ENCODE results near the gene OR6S1.
"Not testable (repeated sequence)": the region's sequence is repeated elsewhere in the genome, so short reads cannot be mapped to it uniquely, and the experiment has no call there.

The OR6S1 gene

DNA sequence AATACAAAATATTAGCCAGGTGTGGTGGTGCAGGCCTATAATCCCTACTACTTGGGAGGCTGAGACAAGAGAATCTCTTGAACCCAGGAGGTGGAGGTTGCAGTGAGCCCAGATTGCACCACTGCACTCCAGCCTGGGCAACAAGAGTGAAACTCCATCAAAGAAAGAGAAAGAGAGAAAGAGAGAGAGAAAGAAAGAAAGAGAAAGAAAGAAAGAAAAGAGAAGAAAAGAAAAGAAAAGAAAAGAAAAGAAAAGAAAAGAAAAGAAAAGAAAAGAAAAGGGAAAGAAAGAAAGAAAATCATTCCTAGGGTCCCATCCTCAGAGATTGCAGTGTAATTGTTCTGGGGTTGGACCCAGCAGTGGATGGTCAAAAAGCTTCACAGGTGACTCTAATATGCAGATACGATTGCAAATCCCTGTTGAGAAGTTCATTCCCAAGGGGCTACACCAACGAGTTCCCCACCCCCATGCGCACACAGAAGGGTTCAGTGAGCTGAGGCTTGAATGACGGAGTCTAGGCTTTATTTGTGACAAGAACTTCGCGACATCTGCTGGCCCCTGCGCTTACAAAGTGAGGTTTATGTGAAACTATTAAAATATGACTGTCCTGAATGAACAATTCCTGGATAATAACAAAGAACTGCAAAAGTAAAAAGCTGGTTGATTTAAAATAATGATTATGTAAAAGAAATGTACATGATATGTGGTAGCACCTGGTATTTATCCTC is 32.9 kb downstream of the OR6S1 start:
- no peak for DNase-seq

- DNase-seq = no peak
These were observed 33.9 kb downstream of the OR6S1 start for GRCh38 chr14:20607617-20608016.

DNA sequence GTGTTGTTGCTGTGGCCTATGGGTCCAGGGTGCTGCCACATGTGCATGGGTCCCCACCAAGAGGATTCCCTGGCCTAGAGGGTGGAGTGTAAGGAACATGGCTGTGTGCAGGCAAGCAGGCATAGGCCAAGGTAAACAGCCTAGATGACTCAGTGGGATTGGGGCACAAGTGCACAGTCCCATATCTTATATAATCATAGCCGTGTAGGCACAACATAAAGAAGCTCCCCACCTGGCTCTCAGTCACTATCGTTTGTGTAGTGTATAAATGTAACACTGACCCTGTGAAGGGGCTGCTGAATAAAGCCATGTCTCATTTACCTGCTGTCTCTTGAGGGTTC is 34.6 kb downstream of the OR6S1 start:
- DNase-seq = no peak

- DNase-seq = peak in 1 of 2 experiments; percentile 30
These were observed 35.1 kb downstream of the OR6S1 start for GRCh38 chr14:20606190-20606901.

- no peak for DNase-seq
These were observed 37.4 kb downstream of the OR6S1 start for GRCh38 chr14:20603813-20604690.

GRCh38 chr14:20602583-20602982 is 38.9 kb downstream of the OR6S1 start:
- no peak for DNase-seq

GRCh38 chr14:20601522-20601921 is 40.0 kb downstream of the OR6S1 start:
- no peak for DNase-seq

DNA sequence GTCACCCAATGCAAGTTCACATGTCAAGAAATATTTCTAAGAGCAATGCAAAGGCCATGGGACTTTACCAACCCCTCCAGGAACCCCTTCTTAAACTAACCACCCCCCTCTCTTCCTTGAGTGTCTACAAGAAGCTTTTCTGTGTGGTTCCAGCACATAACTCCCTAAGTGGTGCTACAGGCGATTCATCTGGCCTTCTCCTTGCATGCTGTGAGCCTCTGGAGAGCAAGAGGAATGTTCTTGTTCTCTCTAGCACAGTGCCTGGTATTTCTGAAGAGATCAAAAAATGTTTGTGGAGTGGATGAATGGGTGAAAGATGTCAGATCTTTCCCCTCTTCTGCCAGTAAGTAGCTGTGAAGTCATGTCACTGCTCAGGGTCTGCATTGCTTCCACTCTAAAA is 44.4 kb downstream of the OR6S1 start:
- DNase-seq = no peak

- DNase-seq = not testable (repeated sequence)
These were observed 45.8 kb downstream of the OR6S1 start for GRCh38 chr14:20595726-20596125.

- no peak for DNase-seq
These were observed 48.9 kb downstream of the OR6S1 start for GRCh38 chr14:20592574-20592973.

GRCh38 chr14:20591235-20591634 is 50.3 kb downstream of the OR6S1 start, which contains the start of gene RNASE12:
Gene RNASE12, minus strand, starts transcription at chr14:20591376. Its CDS starts 653 bp downstream, at chr14:20590723.
- DNase-seq = no peak

Measured in NCI-H1930 (cell line).